Bronchial epithelial cell (primary cell): ENCODE measurements around the gene MRPS18B. TPM values are rescaled to one million over a fixed set of nuclear protein-coding genes. Genes with fewer than 3 reads are reported as not detected.

Experiments
- DNase-seq: peaks from one replicate; pipeline ENCODE4 v3.0.0-alpha.2; 2010; ENCODE audit warnings: low read depth
- FAIRE-seq: peaks from 2 replicates; lab custom pipeline; 2011; peaks lifted over from hg19 to GRCh38; lab: Jason Lieb, UNC
- H3K27me3 ChIP-seq: 2 replicates; pipeline ENCODE4 v1.5.1; 2011; ENCODE audit warnings: low read length; ENCODE audit not compliant: control insufficient read depth, insufficient read depth
- H3K36me3 ChIP-seq: 2 replicates; pipeline ENCODE4 v1.5.1; 2011; ENCODE audit warnings: low read length; ENCODE audit not compliant: control insufficient read depth, insufficient read depth
- H3K4me3 ChIP-seq: 2 replicates; pipeline ENCODE4 v1.5.1; 2011; ENCODE audit warnings: mild to moderate bottlenecking, low read depth, low read length, control low read depth
- CTCF ChIP-seq: IDR thresholded peaks from 2 replicates; pipeline ENCODE4 v1.5.1; 2011; ENCODE audit warnings: mild to moderate bottlenecking, moderate library complexity, low read length, control low read depth, inconsistent platforms; ENCODE audit not compliant: insufficient read depth, severe bottlenecking
- total RNA-seq: library from RNA; depleted of rRNA; stranded (reverse); fragments of >200 nt; gene quantifications from 2 replicates; pipeline ENCODE4 v1.2.1, GENCODE V29; 2014

MRPS18B gene
- total RNA-seq, 1 donor from 2014 or later, result 62.1 TPM

- DNase-seq, result no peak
- no peak for FAIRE-seq
- no peak for TF ChIP-seq CTCF
- H3K36me3 ChIP-seq, result peaks cover 24% of the 10 kb centered on the region
- H3K27me3 ChIP-seq, result no peaks in the 10 kb centered on the region
- no peak overlapping the region for H3K4me3 ChIP-seq
Observed at GRCh38 chr6:30599625-30600324, 17.9 kb upstream of the MRPS18B start.

GRCh38 chr6:30600451-30600961 is 17.1 kb upstream of the MRPS18B start:
- DNase-seq, result no peak
- H3K4me3 ChIP-seq, result no peak overlapping the region
- H3K27me3 ChIP-seq, result no peaks in the 10 kb centered on the region
- FAIRE-seq, result no peak
- peaks cover 28% of the 10 kb centered on the region for H3K36me3 ChIP-seq
- no peak for TF ChIP-seq CTCF

GRCh38 chr6:30601436-30601814 is 16.2 kb upstream of the MRPS18B start:
- FAIRE-seq (no peak), DNase-seq (no peak)
- peaks cover 32% of the 10 kb centered on the region for H3K36me3 ChIP-seq
- no peaks in the 10 kb centered on the region for H3K27me3 ChIP-seq
- TF ChIP-seq CTCF, result no peak
- H3K4me3 ChIP-seq, result no peak overlapping the region

GRCh38 chr6:30601815-30602641 is 15.6 kb upstream of the MRPS18B start:
- DNase-seq, result no peak
- no peak for FAIRE-seq
- no peak for TF ChIP-seq CTCF
- H3K27me3 ChIP-seq, result no peaks in the 10 kb centered on the region
- H3K4me3 ChIP-seq, result no peak overlapping the region
- peaks cover 32% of the 10 kb centered on the region for H3K36me3 ChIP-seq

GRCh38 chr6:30603961-30604360 is 13.7 kb upstream of the MRPS18B start:
- DNase-seq (no peak), FAIRE-seq (no peak)
- Histone ChIP-seq H3K36me3 (peaks cover 36% of the 10 kb centered on the region), H3K27me3 (no peaks in the 10 kb centered on the region), H3K4me3 (no peak overlapping the region)
- TF ChIP-seq CTCF, result no peak
